Activated CD4-positive, alpha-beta T cell treated with anti-CD3 and anti-CD28 coated beads for 48 hours (primary cell): Measurements from ENCODE around the gene P2RX4.
"Not testable (repeated sequence)": the region's sequence is repeated elsewhere in the genome, so short reads cannot be mapped to it uniquely, and the experiment has no call there.

Experiments used
- DNase-seq: peaks from one replicate; pipeline ENCODE4 v3.0.0-alpha.2; 2020

P2RX4 gene

GRCh38 chr12:121223292-121224285 lies 13.7 kb downstream of the P2RX4 start:
- peak; percentile 57 for DNase-seq

GRCh38 chr12:121224591-121224990 lies 14.7 kb downstream of the P2RX4 start:
- DNase-seq = peak; percentile 36

- DNase-seq = no peak
These were observed 16.5 kb downstream of the P2RX4 start for GRCh38 chr12:121226399-121226798.

- not testable (repeated sequence) for DNase-seq
These were observed 16.9 kb downstream of the P2RX4 start for GRCh38 chr12:121226871-121227270.

- no peak for DNase-seq
These were observed 17.4 kb downstream of the P2RX4 start for GRCh38 chr12:121227294-121227693.

GRCh38 chr12:121228919-121229665 lies 19.2 kb downstream of the P2RX4 start:
- no peak for DNase-seq

- DNase-seq = peak; percentile 79
These were observed 20.1 kb downstream of the P2RX4 start for GRCh38 chr12:121229826-121230537.

- DNase-seq = no peak
These were observed 20.6 kb downstream of the P2RX4 start for GRCh38 chr12:121230538-121230907.

GRCh38 chr12:121232163-121232562 lies 22.2 kb downstream of the P2RX4 start:
- no peak for DNase-seq

- DNase-seq = no peak
These were observed 23.2 kb downstream of the P2RX4 start for GRCh38 chr12:121232977-121233627.

GRCh38 chr12:121233628-121234020 lies 23.7 kb downstream of the P2RX4 start:
- DNase-seq = no peak

GRCh38 chr12:121236776-121237175 lies 26.8 kb downstream of the P2RX4 start:
- no peak for DNase-seq

GRCh38 chr12:121237415-121237814 lies 27.5 kb downstream of the P2RX4 start:
- no peak for DNase-seq

GRCh38 chr12:121238086-121238485 lies 28.2 kb downstream of the P2RX4 start:
- DNase-seq = no peak

- DNase-seq = no peak
These were observed 28.8 kb downstream of the P2RX4 start for GRCh38 chr12:121238604-121239350.

- DNase-seq = no peak
These were observed 29.6 kb downstream of the P2RX4 start for GRCh38 chr12:121239351-121240061.

GRCh38 chr12:121240062-121240420 lies 30.1 kb downstream of the P2RX4 start:
- no peak for DNase-seq

GRCh38 chr12:121240484-121241101 lies 30.7 kb downstream of the P2RX4 start:
- peak; percentile 82 for DNase-seq

- no peak for DNase-seq
These were observed 31.4 kb downstream of the P2RX4 start for GRCh38 chr12:121241156-121241970.

- DNase-seq = no peak
These were observed 35.1 kb downstream of the P2RX4 start for GRCh38 chr12:121245031-121245430.
